Stimulated activated CD8-positive, alpha-beta memory T cell treated with anti-CD3 and anti-CD28 coated beads, Interleukin-7, amount 100 ng/mL, for 4 hours (primary cell): Measurements from ENCODE around the gene C1QTNF12.

ENCODE experiments used
- DNase-seq, 2 donors: peaks; one replicate each; pipeline ENCODE4 v3.0.0-alpha.2; 2020; ENCODE audit warnings: low read depth in 2 of 2

C1QTNF12 gene

DNA sequence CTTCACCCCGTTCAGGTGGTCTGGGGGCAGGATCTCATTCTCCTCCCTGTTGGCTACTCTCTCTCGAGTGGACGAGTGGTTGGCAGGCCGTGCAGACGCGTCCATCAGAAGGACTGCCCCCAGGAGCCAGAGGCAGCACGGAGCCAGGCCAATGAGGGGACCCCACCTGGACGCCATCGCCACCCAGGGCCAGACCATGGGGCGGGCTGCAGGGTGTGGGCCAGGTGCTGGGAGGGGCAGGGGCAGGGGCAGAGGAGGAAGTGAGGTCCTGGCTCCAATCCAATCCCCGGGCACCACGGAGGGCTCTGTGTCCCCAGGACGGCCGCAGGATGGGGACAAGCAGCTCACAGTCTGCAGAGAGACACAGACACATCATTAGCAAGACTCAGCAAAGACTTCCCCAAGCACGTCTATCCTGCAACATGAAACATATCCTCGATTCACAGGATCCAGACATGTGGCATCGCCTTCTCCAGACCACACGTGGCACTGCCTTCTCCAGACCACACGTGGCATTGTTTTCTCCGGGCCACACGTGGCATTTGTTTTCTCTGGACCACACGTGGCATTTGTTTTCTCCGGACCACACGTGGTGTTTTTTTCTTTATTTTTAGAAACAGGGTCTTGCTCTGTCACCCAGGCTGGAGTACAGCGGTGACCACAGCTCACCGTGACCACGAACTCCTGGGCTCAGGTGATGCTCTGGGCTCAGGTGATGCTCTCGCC, 17.8 kb downstream of the C1QTNF12 start:
- no peak for DNase-seq

- DNase-seq = no peak
These were observed 18.3 kb downstream of the C1QTNF12 start for GRCh38 chr1:1228187-1228586.

GRCh38 chr1:1227386-1227785, 19.1 kb downstream of the C1QTNF12 start:
- no peak for DNase-seq

GRCh38 chr1:1226566-1227362, 19.8 kb downstream of the C1QTNF12 start:
- DNase-seq = no peak

- no peak for DNase-seq
These were observed 20.6 kb downstream of the C1QTNF12 start for GRCh38 chr1:1225913-1226312.

DNA sequence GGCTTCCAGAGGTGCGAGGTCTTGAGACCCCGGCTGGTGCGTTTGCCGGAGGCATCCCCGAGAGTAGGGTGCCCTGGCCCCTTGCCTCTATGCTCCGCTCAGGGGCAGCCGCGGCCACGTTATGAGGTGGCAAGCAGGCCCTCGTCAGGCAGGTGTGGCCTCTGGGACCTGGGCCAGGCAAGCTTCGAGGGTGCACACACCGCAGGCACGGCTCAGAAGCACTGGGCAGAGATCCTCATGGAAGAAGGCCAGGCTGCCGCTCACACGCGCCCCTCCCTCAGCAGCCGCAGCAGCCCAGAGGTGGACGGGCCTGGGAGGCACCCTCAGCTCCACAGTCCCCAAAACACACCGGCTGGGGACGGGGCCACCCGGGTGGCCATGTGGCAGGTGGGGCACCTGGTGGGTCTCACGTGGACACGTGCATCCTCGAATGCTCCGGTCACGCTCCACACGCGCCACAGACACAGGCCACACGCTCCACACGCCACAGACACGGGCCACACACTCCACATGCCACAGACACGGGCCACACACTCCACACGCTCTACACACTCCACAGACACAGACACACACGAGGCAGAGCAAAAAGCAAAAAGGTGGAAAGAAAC, 21.2 kb downstream of the C1QTNF12 start:
- DNase-seq = no peak

GRCh38 chr1:1223891-1224290, 22.6 kb downstream of the C1QTNF12 start:
- no peak for DNase-seq

DNA sequence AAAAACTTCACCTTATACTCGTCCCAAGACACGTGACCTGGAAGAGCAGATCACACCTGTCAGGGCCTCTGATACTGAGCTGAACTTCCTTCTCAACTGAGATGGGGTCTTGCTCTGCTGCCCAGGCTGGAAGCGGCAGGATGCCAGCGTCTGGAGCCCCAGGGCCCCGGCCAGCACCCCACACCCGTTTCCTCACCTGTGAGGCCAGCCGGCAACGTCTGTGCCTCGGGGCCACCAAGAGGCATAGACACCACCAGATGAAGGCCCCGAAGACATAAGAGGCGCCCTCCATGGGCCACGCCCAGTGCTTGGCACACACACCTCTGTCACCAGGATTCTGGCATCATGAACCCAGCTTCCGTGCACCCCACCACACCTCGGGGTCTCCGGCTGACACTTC, 23.2 kb downstream of the C1QTNF12 start:
- no peak for DNase-seq

GRCh38 chr1:1222575-1223225, 23.8 kb downstream of the C1QTNF12 start:
- DNase-seq = no peak

- peak in 1 of 2 donors; percentile 37 for DNase-seq
These were observed 24.5 kb downstream of the C1QTNF12 start for GRCh38 chr1:1221887-1222574.

DNA sequence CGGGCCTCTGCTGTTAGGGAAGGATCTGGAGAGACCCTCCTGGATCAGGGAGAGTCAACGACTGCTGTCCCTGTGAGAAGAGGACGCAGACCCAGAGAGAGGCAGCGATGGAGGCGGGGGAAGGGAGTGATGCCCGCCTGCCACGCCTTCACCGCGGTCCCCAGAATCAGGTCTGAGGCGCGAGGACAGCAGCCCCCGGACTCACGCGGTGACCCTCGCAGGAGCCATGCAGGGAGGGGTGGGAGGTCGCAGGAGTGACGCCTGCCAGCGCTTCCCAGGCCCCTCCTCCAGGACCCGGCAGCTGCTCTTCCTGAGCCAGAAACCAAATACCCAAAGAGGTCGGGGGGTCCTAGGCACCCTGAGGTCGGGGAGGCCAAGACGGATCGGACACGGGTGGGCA, 26.3 kb downstream of the C1QTNF12 start:
- no peak for DNase-seq

GRCh38 chr1:1219341-1219740, 27.2 kb downstream of the C1QTNF12 start:
- DNase-seq = no peak

DNA sequence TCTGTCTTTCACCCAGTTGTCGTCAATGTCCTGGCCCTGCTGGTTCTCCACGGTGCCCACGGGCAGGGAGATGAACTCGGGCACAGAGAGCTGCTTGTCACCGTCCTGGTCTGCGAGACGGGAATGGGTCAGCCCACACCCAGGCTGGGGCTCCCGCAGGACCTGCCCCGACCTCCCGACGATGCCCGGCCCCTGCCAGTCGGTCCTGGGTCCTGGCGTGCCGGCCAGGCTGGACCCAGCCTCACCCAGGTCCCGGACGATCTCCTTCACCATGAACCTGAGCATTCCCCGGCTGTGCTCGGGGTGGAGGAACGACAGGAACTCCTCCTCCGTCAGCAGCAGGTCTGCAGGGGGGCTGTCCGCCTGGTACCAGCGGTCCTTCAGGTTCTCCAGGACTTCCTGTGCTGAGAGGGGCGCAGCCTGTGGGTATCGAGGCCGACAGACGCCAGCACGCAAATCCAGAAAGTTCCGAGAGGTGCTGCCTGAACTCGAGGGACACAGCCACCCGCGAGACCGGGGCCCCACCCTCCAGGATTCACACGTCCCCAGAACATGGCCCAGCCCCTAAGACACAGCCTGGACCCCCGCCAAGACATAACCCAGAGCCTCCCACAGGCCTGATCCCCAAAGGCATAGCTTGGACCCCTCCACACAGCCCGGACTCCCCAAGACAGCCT, 27.9 kb downstream of the C1QTNF12 start:
- DNase-seq = no peak

GRCh38 chr1:1217621-1218523, 28.6 kb downstream of the C1QTNF12 start:
- no peak for DNase-seq

DNA sequence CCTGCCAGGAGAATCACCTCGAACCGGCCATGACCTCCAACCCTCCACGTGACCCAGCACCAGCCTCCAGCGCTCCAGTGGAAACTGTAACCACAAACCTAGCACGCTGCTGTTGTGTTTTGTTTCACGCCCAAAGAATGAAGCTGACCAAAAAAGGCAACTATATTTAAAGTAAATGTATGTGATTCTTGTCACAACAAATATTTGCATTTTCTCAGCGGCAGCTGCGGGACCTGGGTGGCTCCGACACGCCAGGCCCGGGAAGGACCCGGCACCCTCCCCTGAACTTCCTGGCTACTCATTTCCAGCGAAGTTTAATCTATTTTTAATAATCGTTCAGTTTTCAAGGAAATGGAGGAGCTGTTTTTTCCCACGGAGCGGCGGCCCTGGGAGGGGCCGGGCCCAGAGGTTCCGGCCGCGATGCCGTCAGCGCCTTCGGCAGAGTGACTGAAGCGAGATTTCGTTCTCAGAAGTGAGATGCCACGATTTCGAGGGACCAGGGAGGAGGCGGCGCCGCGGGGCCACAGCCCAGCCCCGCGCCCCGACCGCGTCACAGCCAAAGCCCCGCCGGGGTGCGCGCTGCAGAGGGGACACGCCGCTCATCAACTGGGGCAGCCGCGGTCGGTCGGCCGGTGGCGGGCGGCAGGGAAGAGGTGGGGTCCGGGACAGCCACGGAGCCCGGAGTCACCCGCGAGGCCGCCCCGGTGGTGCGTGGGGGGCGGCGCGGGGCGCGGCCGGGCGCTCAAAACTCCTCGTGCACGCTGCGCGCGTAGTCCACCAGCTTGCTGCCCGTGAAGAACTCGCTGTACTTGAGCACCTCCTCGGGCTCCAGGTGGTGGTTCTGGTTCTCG, 29.5 kb downstream of the C1QTNF12 start:
- DNase-seq = no peak

- no peak for DNase-seq
These were observed 30.5 kb downstream of the C1QTNF12 start for GRCh38 chr1:1215881-1216605.

GRCh38 chr1:1215080-1215676, 31.3 kb downstream of the C1QTNF12 start:
- DNase-seq = no peak
